ENCODE data around the gene PAH.

Gene PAH

DNA sequence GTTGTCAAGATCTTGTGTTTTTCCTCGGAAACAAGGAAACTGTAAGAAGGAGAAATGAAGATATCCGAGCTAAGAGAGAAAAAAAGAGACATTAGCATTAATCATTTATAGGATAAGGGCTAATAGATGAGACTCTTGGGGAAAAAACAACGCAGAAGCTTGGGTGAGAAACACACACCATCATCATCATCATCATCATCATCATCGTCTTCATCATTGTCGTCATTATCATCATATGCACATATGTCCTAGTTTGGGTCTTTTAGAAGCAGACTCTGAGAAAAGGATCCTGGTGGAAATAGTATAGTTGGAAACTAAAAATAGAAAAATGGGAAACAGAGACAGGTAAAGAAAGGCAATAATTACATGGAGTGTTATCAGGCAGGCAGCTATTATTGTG is 95.9 kb downstream of the PAH start:
- DNase-seq (ENCODE audit: low spot score) = no peak

DNA sequence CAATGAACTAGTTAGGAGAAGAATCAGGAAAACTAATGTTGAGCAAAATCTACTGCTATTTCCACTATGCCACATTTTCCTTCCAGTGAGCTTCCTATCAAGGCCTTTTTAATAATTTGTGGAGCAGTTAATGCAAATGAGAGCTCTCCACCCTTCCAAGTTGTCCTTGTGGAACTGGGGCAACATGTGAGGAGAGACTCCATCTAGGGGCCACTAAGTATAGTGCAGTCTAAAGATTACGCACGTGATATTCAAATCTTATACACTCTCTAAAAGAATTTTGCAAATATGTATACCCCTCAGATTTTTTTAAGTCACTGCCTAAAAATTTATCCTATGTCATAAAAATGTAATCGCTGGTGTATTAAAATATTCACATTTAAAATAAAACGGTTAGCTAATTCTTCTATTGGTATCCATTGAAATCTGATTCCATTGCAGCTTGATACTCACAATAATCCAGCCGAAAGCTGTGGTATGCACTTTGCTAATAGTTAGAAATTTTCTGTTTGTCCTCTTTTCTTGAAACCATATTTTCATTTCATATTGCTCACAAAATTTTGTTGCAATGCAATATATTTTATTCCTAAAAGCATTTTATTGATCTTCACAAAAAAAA is 100.1 kb downstream of the PAH start:
- peak; percentile 35 for DNase-seq (ENCODE audit: low spot score)

DNA sequence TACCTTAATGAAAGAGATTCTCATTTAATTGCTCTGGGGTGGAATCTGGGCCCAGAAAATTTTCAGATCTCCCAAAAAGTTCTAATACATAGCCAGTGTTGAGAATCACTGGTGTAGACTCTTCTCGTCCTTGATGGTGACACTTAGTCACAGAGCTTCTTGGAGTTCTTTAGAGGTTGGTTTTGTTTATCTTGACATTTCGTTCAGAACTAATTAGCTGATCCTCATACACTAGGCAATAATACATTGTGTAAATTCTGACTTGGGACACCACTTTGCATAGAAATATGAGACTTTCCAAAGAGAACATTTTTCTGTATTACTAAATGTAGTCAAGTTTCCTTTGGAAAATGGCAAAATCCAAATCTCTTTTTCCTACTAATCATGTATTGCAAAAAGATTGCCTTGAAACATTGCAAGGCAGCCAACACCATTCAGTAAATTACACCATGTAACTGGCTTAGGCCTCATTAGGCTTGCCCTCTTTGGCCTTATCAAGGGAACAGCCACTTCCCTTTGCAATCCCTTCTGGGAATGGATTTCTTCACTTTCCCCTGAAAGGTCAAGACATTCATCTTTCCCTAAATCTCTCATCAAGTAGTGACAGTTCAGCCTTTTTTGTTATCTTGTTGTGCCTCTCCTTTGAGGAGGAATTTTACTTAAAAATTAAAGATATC is 102.2 kb downstream of the PAH start:
- no peak for DNase-seq (ENCODE audit: low spot score)

DNA sequence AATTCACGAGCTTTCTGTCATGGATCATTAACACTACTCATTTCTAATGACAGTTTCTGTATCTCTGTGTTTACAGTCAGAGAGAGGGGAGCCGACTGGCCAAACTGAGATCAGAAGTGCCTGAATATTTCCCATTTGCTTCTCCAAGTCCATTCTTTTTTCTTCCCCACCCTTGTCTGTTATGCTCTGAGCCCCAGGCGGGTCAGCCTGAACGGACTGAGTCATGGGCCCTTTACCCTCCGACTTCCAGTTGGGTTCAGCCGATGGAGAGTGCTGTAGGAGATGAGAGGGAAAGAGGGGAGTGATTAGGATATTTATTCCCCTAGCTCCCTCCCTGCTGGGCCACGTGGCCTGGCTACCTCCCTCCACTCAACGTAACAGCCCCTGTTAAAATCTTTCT is 104.7 kb downstream of the PAH start:
- DNase-seq (ENCODE audit: low spot score) = no peak

DNA sequence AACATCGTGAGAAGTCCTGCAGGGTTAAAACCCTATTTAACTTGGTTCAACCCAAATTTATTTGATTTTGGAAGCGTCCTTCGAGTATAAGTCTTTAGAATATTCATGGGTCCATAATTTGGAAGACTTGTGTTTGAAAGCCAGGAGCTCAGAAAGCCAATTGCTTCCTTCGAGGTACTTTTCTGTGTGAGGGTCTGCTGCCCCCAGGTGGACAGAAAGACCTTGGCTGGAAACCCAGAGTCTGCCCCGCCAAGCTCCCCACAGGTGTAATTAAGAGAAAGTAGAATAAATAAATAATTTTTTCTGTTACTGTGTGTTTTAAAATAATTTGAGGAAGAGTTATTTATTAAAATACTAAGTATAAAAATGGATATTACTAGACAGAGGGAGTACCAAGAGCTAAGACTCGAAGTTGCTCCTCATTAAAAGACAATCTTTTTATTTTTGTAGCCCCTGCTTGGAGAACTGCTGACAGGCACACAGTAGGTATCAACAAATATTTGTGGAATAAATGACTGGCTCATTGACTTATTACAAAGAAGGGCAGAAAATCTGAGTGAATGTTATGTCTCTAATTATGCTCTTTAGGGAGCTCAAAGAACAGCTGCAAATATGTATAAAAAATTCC is 105.8 kb downstream of the PAH start:
- peak; percentile 10 for DNase-seq (ENCODE audit: low spot score)

DNA sequence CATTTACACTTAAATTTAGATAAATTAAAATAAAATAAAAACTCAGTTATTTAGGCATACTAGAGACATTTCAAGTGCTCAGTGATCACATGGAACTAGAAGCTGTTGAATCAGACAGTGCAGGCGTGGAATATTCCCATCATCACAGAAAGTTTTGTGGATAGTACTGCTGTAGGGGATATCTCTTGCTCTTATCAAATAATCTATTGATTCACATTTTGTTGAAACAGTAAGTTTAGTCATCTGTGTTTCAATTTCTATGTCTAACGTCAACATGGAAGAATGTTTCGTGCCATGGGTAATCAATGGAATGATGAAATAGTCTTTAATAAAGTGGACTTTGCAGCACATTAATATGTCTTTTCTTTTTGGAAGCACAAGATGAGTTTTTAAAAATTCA is 108.6 kb downstream of the PAH start:
- no peak for DNase-seq (ENCODE audit: low spot score)

DNA sequence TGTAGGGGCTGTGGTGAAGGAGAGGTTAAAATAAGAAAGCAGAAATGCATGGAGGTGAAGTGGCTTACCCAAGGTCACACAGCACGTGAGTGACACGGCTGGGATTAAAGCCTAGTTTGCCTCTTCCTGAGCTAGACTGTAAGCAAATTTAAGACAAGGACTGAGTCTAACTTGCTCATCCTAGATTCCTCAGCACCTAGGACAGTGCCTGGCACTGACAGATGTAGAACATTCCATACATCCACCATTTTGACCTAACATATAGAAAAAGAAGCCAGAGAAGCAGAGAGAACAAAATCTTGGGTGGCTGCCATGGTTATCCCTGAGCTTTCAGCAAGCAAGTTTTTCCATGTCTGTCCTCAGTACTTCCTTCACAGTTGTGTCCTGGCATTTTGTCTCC is 110.5 kb downstream of the PAH start:
- no peak for DNase-seq (ENCODE audit: low spot score)

DNA sequence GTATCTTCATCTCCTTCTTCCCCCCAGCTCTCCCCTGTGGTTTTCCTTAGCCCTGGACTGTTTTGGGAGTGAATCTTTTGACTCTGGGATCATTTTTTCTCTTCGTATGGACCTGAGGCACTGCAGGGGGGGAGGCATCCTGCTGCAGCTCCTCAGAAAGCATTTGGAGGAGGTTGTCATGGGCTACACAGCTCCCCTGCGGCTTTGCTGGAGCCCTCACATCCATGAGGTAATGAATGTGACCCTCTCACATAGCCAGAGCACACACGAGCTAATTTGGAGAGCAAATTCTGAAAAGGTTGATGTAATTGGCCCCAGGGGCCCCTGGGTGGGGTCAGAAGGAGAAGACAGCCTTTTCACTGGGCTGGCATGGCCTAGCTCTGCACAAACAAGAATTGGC is 110.9 kb downstream of the PAH start:
- no peak for DNase-seq (ENCODE audit: low spot score)

DNA sequence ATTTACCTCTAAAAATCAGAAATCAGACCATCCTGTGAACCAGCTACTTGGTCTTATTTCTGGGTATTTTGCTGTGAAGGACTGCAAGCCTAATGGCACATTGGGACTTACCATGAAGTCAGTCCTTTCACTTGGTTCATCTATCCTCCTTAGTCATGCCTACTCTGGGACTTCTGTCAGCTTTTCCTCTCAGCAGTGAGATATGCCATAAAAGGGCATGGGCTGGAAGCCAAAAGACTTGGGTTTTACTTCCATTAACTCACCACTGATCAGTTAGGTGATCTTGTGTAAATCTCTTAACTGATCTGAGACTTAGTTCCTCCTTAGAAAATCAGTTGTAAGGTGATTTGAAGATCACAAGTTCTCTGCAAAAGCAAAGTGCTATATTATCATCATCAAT is 116.5 kb downstream of the PAH start:
- DNase-seq (ENCODE audit: low spot score) = no peak

DNA sequence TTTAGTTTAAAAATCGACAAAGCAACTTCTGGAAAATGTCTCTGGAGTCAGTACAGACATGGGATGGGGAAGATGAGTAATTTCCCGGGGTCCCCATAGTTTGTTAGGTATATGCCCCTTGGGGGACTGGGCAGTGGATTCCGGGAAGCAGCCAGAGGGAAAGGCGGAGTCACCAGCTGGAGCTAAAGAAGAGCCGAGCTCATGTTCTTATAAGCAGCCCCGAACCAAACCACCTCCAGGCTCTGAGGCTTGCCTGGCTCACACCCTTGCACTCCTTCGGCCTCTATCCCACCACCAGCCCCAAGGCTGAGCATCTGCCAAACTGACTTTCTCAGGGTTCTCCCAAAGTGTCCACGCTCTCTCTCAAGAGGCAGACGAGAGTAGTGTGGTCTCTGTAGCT is 117.8 kb downstream of the PAH start:
- DNase-seq (ENCODE audit: low spot score) = no peak

DNA sequence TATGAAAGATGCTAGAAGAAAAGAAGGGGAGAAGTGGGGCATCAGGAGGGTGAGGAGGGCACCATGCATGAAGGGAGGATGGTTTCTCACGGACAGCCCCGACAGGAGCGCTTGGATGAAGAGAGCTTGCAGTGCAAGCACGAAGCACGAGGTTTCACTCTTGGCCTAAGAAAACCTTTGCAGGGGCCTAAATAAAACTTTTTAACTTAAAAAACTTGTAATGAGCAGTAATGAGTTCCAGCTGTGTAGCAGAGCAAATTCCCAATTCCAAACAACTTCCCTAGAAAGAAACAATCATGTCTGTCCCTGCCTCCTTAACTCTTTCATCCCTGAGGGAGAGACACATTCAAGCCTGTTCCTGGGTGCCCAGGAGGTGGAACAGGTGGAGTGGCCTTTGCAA is 119.5 kb downstream of the PAH start:
- no peak for DNase-seq (ENCODE audit: low spot score)

DNA sequence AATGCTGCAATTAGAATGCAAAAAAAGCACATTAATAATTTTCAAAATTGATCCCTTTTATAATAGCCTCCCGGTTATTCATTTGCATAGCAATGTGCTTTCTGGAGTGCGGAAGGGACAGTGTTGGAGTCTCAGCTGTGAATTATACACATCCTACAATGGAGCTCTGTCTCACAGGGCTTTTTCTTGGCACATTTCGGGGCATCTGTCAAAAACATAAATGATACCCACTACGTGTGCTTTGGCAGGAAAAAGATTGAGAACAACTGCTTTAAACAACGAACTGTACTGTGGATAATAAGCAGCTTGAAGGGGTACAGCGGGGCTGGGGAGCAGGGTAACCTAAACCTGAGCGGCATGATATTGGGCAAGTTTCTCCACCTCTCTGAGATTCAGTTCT is 123.1 kb downstream of the PAH start:
- DNase-seq (ENCODE audit: low spot score) = no peak

All from COLO829 (cell line).